Small intestine (tissue), 7 donors: ENCODE results near the gene CRTC2. TPM values are rescaled to one million over a fixed set of nuclear protein-coding genes. Genes with fewer than 3 reads are reported as not detected.

Experiments used
- DNase-seq, 2 donors: peaks; one replicate each; pipeline versions ENCODE4 v3.0.0 to v3.0.0-alpha.2; 2013
- FAIRE-seq: peaks from 2 replicates; lab custom pipeline; 2012; peaks lifted over from hg19 to GRCh38; lab: Jason Lieb, UNC
- H3K27ac ChIP-seq, 3 donors: one replicate each; pipeline ENCODE4 v1.5.1; 2013; ENCODE audit warnings: low read length in 2 of 3, mild to moderate bottlenecking in 2 of 3, control low read depth in 1 of 3, inconsistent platforms in 1 of 3, low read depth in 1 of 3, moderate library complexity in 1 of 3
- H3K27me3 ChIP-seq, 3 donors: one replicate each; pipeline ENCODE4 v1.6.1; 2013; ENCODE audit warnings: low read length in 3 of 3, inconsistent platforms in 1 of 3; ENCODE audit not compliant: control insufficient read depth in 3 of 3, insufficient read depth in 3 of 3
- H3K36me3 ChIP-seq, 3 donors: one replicate each; pipeline ENCODE4 v1.6.1; 2013; ENCODE audit warnings: low read length in 3 of 3, inconsistent platforms in 1 of 3, low read depth in 1 of 3, mild to moderate bottlenecking in 1 of 3, moderate library complexity in 1 of 3; ENCODE audit not compliant: control insufficient read depth in 3 of 3, insufficient read depth in 2 of 3
- H3K4me1 ChIP-seq, 3 donors: one replicate each; pipeline ENCODE4 v1.6.1; 2013; ENCODE audit warnings: low read length in 2 of 3, inconsistent platforms in 1 of 3, low read depth in 1 of 3, mild to moderate bottlenecking in 1 of 3, moderate library complexity in 1 of 3; ENCODE audit not compliant: control insufficient read depth in 3 of 3, insufficient read depth in 2 of 3
- H3K4me3 ChIP-seq, 3 donors: one replicate each; pipeline ENCODE4 v1.5.1; 2013; ENCODE audit warnings: low read length in 3 of 3, control low read depth in 1 of 3, inconsistent platforms in 1 of 3, low read depth in 1 of 3, mild to moderate bottlenecking in 1 of 3, moderate library complexity in 1 of 3
- H3K9me3 ChIP-seq, 2 donors: one replicate each; pipeline ENCODE4 v1.6.1; 2013; ENCODE audit warnings: low read depth in 1 of 2, low read length in 1 of 2; ENCODE audit not compliant: control insufficient read depth in 2 of 2, insufficient read depth in 1 of 2
- WGBS, 3 donors: extraction: QIAGEN DNeasy Blood & Tissue Kit; methylation state at CpG; one replicate each; pipeline ENCODE4 v1.1.7; 2013; 5-methylcytosine and 5-hydroxymethylcytosine counted together
- polyA plus RNA-seq, 4 donors: library from polyadenylated mRNA; stranded (reverse) in 3 of 4; unstranded in 1 of 4; fragments of 200-250 nt in 3 of 4; fragments of 120-200 nt in 1 of 4; gene quantifications; one replicate each; pipeline versions ENCODE4 v1.2.1 to v1.2.3, GENCODE V29; 2013
- donor health status: healthy with polysubstance abuse.
- donor health status: control.
- donor health status: control.
- donor health status: Bipolar disorder and iron deficiency.
- donor health status: healthy.

Gene CRTC2
- polyA plus RNA-seq, 4 donors = 21.7 to 49.4 (median 33.3) TPM

GRCh38 chr1:153933430-153933829 lies 25.0 kb downstream of the CRTC2 start:
- no peaks in the 10 kb centered on the region for H3K27me3 ChIP-seq
- FAIRE-seq (no peak), DNase-seq (no peak)
- no peak overlapping the region for H3K4me3 ChIP-seq
- H3K4me1 ChIP-seq = no peaks in the 10 kb centered on the region
- no peaks in the 10 kb centered on the region for H3K9me3 ChIP-seq
- 91 to 97% (median 96%) methylated on average over 14 of the region's 14 CpGs for WGBS, 3 donors
- H3K27ac ChIP-seq = no peak overlapping the region
- H3K36me3 ChIP-seq = peaks cover 16 to 81% (median 25%) of the 10 kb centered on the region in 3 donors

GRCh38 chr1:153932156-153933131 lies 26.0 kb downstream of the CRTC2 start:
- WGBS, 3 donors = 95 to 97% (median 97%) methylated on average over 16 to 18 of the region's 18 CpGs
- Histone ChIP-seq H3K36me3 (peaks cover 16 to 76% (median 25%) of the 10 kb centered on the region in 3 donors), H3K27me3 (no peaks in the 10 kb centered on the region), H3K4me3 (no peak overlapping the region), H3K4me1 (no peaks in the 10 kb centered on the region), H3K27ac (no peak overlapping the region), H3K9me3 (no peaks in the 10 kb centered on the region)
- FAIRE-seq (no peak), DNase-seq (no peak)

GRCh38 chr1:153929981-153930948 lies 28.1 kb downstream of the CRTC2 start:
- Histone ChIP-seq H3K4me1 (no peaks in the 10 kb centered on the region), H3K27ac (no peak overlapping the region), H3K27me3 (no peaks in the 10 kb centered on the region), H3K36me3 (peaks cover 13 to 55% (median 14%) of the 10 kb centered on the region in 3 donors), H3K9me3 (no peaks in the 10 kb centered on the region), H3K4me3 (no peak overlapping the region)
- no peak for DNase-seq
- no peak for FAIRE-seq
- WGBS, 3 donors = 87 to 89% (median 87%) methylated on average over 14 of the region's 14 CpGs

- H3K4me1 ChIP-seq = no peaks in the 10 kb centered on the region
- H3K36me3 ChIP-seq = peaks cover 11 to 48% (median 12%) of the 10 kb centered on the region in 3 donors
- H3K27ac ChIP-seq = no peak overlapping the region
- no peak for DNase-seq
- H3K9me3 ChIP-seq = no peaks in the 10 kb centered on the region
- no peak overlapping the region for H3K4me3 ChIP-seq
- H3K27me3 ChIP-seq = no peaks in the 10 kb centered on the region
- 87 to 92% (median 89%) methylated on average over 5 of the region's 5 CpGs for WGBS, 3 donors
- FAIRE-seq = no peak
Measured at GRCh38 chr1:153929426-153929825, 29.0 kb downstream of the CRTC2 start.

- H3K9me3 ChIP-seq = no peaks in the 10 kb centered on the region
- H3K36me3 ChIP-seq = peaks cover 7 to 43% (median 10%) of the 10 kb centered on the region in 3 donors
- H3K27ac ChIP-seq = peak overlapping the region in 1 of 3 donors; percentile 14
- DNase-seq (no peak), FAIRE-seq (no peak)
- no peak overlapping the region for H3K4me3 ChIP-seq
- H3K27me3 ChIP-seq = no peaks in the 10 kb centered on the region
- WGBS, 3 donors = 64 to 79% (median 72%) methylated on average over 4 of the region's 4 CpGs
- H3K4me1 ChIP-seq = peaks cover 0 to 3% (median 0%) of the 10 kb centered on the region in 3 donors
Measured at GRCh38 chr1:153928791-153929341, 29.5 kb downstream of the CRTC2 start.

GRCh38 chr1:153928245-153928644 lies 30.2 kb downstream of the CRTC2 start:
- H3K4me1 ChIP-seq = peaks cover 0 to 7% (median 0%) of the 10 kb centered on the region in 3 donors
- no peak overlapping the region for H3K27ac ChIP-seq
- 63 to 86% (median 84%) methylated on average over 1 of the region's 1 CpG for WGBS, 3 donors
- no peaks in the 10 kb centered on the region for H3K9me3 ChIP-seq
- DNase-seq = no peak
- H3K36me3 ChIP-seq = peaks cover 4 to 36% (median 5%) of the 10 kb centered on the region in 3 donors
- no peak for FAIRE-seq
- H3K4me3 ChIP-seq = no peak overlapping the region
- H3K27me3 ChIP-seq = no peaks in the 10 kb centered on the region

- no peak overlapping the region for H3K4me3 ChIP-seq
- H3K27me3 ChIP-seq = no peaks in the 10 kb centered on the region
- H3K27ac ChIP-seq = no peak overlapping the region
- WGBS, 3 donors = 72 to 90% (median 84%) methylated on average over 4 of the region's 4 CpGs
- H3K9me3 ChIP-seq = no peaks in the 10 kb centered on the region
- FAIRE-seq (no peak), DNase-seq (no peak)
- H3K4me1 ChIP-seq = peaks cover 0 to 11% (median 0%) of the 10 kb centered on the region in 3 donors
- peaks cover 0 to 22% (median 0%) of the 10 kb centered on the region in 3 donors for H3K36me3 ChIP-seq
Measured at GRCh38 chr1:153926405-153926804, 32.0 kb downstream of the CRTC2 start.
